Measurements from ENCODE around the gene RPLP2.

GRCh38 chr11:823441-824291 is 13.9 kb downstream of the RPLP2 start:
- no peak for TF ChIP-seq CTCF (IDR thresholded peaks at IDR 0.05)
- no peak for TF ChIP-seq RFX5 (IDR thresholded peaks at IDR 0.05; ENCODE audit: low read length)
- no peak for TF ChIP-seq FOXM1 (IDR thresholded peaks at IDR 0.05; ENCODE audit: low read depth)
